Left ventricle myocardium inferior (tissue), 1 donor: Measurements from ENCODE around the gene XKR7. TPM values are rescaled to one million over a fixed set of nuclear protein-coding genes. Genes with fewer than 3 reads are reported as not detected.

Experiments
- DNase-seq: peaks from one replicate; pipeline ENCODE4 v3.0.0-alpha.2; 2020
- H3K27ac ChIP-seq: fragments of 200-600 bp; replicated peaks from 2 replicates; pipeline ENCODE4 v1.8.0; 2021
- H3K27me3 ChIP-seq: fragments of 200-600 bp; 2 replicates; pipeline ENCODE4 v1.8.0; 2021; ENCODE audit warnings: low read depth
- H3K36me3 ChIP-seq: fragments of 200-600 bp; 2 replicates; pipeline ENCODE4 v1.8.0; 2021
- H3K4me1 ChIP-seq: fragments of 200-600 bp; 2 replicates; pipeline ENCODE4 v1.8.0; 2021
- H3K4me3 ChIP-seq: fragments of 200-600 bp; 2 replicates; pipeline ENCODE4 v1.8.0; 2021; ENCODE audit warnings: mild to moderate bottlenecking, moderate library complexity
- H3K9me3 ChIP-seq: fragments of 200-600 bp; replicated peaks from 2 replicates; pipeline ENCODE4 v1.8.0; 2021
- CTCF ChIP-seq: fragments of 200-600 bp; IDR thresholded peaks from 2 replicates; pipeline ENCODE4 v1.8.0; 2021; ENCODE audit warnings: antibody characterized with exemption, mild to moderate bottlenecking, borderline replicate concordance
- intact Hi-C: fragments of 100-400 bp; cut with micrococcal nuclease; formaldehyde crosslinking; loops from one replicate; pipeline ENCODE4 v1.11.0; 2022
- total RNA-seq: library from RNA; stranded (reverse); fragmentation: NEBNext Ultra II Directional; extraction: Animal tissue kit (Norgen Biotek cat#: 25700); gene quantifications from one replicate; pipeline ENCODE4 v1.2.1, GENCODE V29; 2021
- donor health status: DM: no; HTN: yes; CAD: no; lungs with severe emphysema.

The XKR7 gene
- total RNA-seq, 1 donor from 2014 or later = not detected

- Histone ChIP-seq H3K9me3 (no peaks in the 10 kb centered on the region), H3K27me3 (peaks cover 52% of the 10 kb centered on the region), H3K27ac (no peak overlapping the region), H3K36me3 (no peaks in the 10 kb centered on the region), H3K4me1 (no peaks in the 10 kb centered on the region), H3K4me3 (no peak overlapping the region)
- TF ChIP-seq CTCF = no peak
- intact Hi-C loops = no loop called here
- DNase-seq = no peak
Observed at GRCh38 chr20:31979713-31980426, 11.9 kb downstream of the XKR7 start.

GRCh38 chr20:31981784-31982183, 13.8 kb downstream of the XKR7 start:
- DNase-seq = no peak
- Histone ChIP-seq H3K9me3 (no peaks in the 10 kb centered on the region), H3K27me3 (peaks cover 35% of the 10 kb centered on the region), H3K4me3 (no peak overlapping the region), H3K36me3 (no peaks in the 10 kb centered on the region), H3K27ac (no peak overlapping the region), H3K4me1 (no peaks in the 10 kb centered on the region)
- no peak for TF ChIP-seq CTCF
- intact Hi-C loops = no loop called here

- H3K27me3 ChIP-seq = peaks cover 17% of the 10 kb centered on the region
- no peak overlapping the region for H3K4me3 ChIP-seq
- no peaks in the 10 kb centered on the region for H3K4me1 ChIP-seq
- intact Hi-C loops = no loop called here
- no peaks in the 10 kb centered on the region for H3K9me3 ChIP-seq
- no peak for DNase-seq
- H3K36me3 ChIP-seq = no peaks in the 10 kb centered on the region
- no peak overlapping the region for H3K27ac ChIP-seq
- TF ChIP-seq CTCF = no peak
Observed at GRCh38 chr20:31984981-31985471, 17.1 kb downstream of the XKR7 start.

- Histone ChIP-seq H3K9me3 (no peaks in the 10 kb centered on the region), H3K36me3 (no peaks in the 10 kb centered on the region), H3K4me3 (no peak overlapping the region), H3K4me1 (no peaks in the 10 kb centered on the region), H3K27ac (no peak overlapping the region), H3K27me3 (peaks cover 6% of the 10 kb centered on the region)
- no peak for TF ChIP-seq CTCF
- no peak for DNase-seq
- intact Hi-C loops = no loop called here
Observed at GRCh38 chr20:31987744-31988143, 19.8 kb downstream of the XKR7 start.

GRCh38 chr20:31988430-31989015, 20.6 kb downstream of the XKR7 start:
- no peaks in the 10 kb centered on the region for H3K4me1 ChIP-seq
- H3K27me3 ChIP-seq = peaks cover 11% of the 10 kb centered on the region
- H3K9me3 ChIP-seq = no peaks in the 10 kb centered on the region
- intact Hi-C loops = no loop called here
- no peak overlapping the region for H3K4me3 ChIP-seq
- no peak for TF ChIP-seq CTCF
- no peaks in the 10 kb centered on the region for H3K36me3 ChIP-seq
- DNase-seq = no peak
- H3K27ac ChIP-seq = no peak overlapping the region
